GM13976 (cell line): Measurements from ENCODE around the gene KCNMB2.

Source experiments
- DNase-seq: peaks from one replicate; pipeline ENCODE4 v3.0.0; 2012; ENCODE audit warnings: low spot score
- CTCF ChIP-seq: IDR thresholded peaks from 2 replicates; pipeline ENCODE4 v1.5.1; 2012; ENCODE audit warnings: borderline replicate concordance, mild to moderate bottlenecking; ENCODE audit not compliant: insufficient read depth; ENCODE audit errors: extremely low read depth, missing control alignments, control extremely low read depth
- in situ Hi-C: fragments of 300-500 bp; cut with MboI; formaldehyde crosslinking; loops from one replicate; pipeline ENCODE4 v1.12.0; 2022; ENCODE audit warnings: low sequenced_read_pairs, mixed read lengths, inconsistent platforms; ENCODE audit not compliant: unreplicated experiment

The KCNMB2 gene

DNA sequence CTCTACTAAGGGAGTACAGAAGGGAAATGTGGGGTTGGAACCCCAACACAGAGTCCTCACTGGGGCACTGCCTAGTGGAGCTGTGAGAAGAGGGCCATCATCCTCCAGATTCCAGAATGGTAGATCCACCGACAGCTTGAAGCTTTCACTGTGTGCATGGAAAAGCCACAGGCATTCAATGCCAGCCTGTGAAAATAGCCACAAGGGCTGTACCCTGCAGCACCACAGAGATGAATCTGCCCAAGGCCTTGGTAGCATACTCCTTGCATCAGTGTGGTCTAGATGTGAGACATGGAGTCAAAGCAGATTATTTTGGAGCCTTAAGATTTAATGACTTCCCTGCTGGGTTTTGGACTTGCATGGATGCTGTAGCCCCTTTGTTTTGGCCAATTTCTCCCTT is 39.3 kb upstream of the KCNMB2 start:
- in situ Hi-C loops = no loop called here
- TF ChIP-seq CTCF = no peak
- no peak for DNase-seq

DNA sequence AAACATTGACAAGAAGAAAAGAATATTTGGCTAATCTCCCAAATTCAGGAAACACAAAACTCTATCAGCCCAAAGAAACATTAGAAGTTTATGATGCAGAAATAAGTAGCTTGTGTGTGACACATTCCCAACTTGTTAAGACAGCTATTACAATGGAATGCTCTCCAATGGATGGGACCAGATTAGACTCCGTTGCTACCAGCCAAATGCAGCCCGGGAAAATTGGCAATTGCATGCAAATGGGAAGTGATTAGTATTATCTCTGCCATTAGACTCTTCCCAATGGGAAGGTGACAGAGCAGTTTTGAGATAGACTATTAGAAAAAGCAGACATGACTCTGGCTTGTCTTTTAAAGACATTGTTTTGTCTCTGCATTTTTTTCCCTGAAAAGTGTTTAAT is 37.4 kb upstream of the KCNMB2 start:
- no peak for DNase-seq
- in situ Hi-C loops = no loop called here
- TF ChIP-seq CTCF = no peak

DNA sequence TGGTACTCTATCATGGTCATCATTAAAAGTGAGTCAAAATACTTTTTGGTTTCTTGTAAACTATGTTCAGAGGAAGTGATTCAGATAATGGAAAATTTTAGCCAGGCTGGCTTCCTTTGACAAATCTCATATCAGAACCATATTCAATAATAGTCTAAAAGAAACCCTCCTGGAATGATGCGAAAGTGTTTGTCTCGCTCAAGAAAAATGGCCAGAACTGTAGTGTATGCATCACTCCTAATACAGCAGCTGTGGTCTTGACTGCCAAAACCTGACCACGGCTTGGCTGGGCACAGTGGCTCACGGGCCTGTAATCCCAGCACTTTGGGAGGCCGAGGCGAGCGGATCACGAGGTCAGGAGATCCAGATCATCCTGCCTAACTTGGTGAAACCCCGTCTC is 35.6 kb upstream of the KCNMB2 start:
- no peak for DNase-seq
- in situ Hi-C loops = no loop called here
- TF ChIP-seq CTCF = no peak

DNA sequence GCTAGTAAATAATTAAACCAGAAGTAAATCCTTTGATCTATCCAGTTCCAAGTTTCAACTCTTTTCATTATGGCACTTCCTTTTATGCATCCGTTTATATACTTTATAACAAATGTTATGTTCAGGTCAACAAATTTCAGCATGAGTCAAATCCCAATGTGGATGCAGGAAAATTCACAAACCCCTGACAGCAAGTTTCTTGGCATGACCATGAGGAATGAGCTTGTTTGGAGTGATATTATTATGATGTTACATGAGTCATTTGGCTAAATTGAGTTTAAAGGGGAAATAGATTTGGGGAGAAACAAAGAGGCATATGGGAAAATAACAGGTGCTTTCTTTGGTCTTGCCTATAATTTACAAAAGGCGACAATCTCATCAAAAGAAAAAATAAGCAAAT is 32.1 kb upstream of the KCNMB2 start:
- in situ Hi-C loops = no loop called here
- DNase-seq = no peak
- no peak for TF ChIP-seq CTCF

DNA sequence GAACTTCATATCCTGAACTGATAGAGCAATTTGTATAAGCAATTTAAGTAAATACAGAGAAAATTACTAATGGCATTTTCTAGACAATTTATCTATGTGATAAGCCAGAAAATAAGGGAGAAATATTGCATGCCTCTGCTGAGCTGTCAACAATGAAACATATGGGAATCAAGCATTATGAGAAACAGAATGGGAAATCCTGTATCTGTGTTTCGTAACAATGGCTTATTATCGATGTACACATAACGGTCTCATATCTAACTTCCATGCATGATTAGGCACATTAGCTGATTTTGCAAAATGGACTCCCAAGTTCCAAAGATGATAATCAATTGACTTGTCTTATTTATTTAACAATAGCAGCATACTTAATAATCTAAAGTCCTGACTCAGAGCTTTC is 30.4 kb upstream of the KCNMB2 start:
- in situ Hi-C loops = no loop called here
- TF ChIP-seq CTCF = no peak
- no peak for DNase-seq

GRCh38 chr3:178507507-178508442 is 28.5 kb upstream of the KCNMB2 start:
- no peak for DNase-seq
- in situ Hi-C loops = no loop called here
- no peak for TF ChIP-seq CTCF
